Fibroblast of the aortic adventitia (primary cell): ENCODE data around the gene TEC. TPM values are rescaled to one million over a fixed set of nuclear protein-coding genes. Genes with fewer than 3 reads are reported as not detected.

ENCODE experiments used
- DNase-seq: peaks from one replicate; pipeline ENCODE4 v3.0.0-alpha.2; 2010; ENCODE audit warnings: low read depth
- H3K4me3 ChIP-seq: 2 replicates; pipeline ENCODE4 v1.5.1; 2011; ENCODE audit warnings: low read depth, mild to moderate bottlenecking, control low read depth, low read length, moderate library complexity
- total RNA-seq: library from RNA; depleted of rRNA; stranded (reverse); fragments of >200 nt; gene quantifications from 2 replicates; pipeline ENCODE4 v1.2.3, GENCODE V29; 2012; ENCODE audit warnings: low replicate concordance
- TF ChIP-seq, protein P1 (sequence below): IDR thresholded peaks from 2 replicates; pipeline ENCODE4 v1.5.1; 2011; ENCODE audit warnings: mild to moderate bottlenecking, low read length, control low read depth, inconsistent platforms; ENCODE audit not compliant: insufficient read depth

TEC gene
- total RNA-seq, 1 donor, result 0.72 TPM

DNA sequence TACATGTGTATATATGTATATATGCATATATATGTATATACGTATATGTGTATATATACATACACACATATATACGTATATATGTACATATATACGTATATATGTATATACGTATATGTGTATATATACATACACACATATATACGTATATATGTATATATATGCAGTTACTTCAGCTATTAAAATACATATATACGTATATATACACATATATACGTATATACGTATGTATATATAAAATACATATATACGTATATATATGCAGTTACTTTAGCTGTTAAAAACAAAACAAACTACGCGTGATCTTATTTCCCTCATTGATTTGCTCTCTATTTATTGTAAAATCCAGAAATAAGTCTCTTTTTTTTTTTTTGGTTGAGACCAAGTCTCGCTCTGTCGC, 149.5 kb downstream of the TEC start:
- H3K4me3 ChIP-seq, result no peak overlapping the region
- no peak for DNase-seq
- TF ChIP-seq, protein P1, sequence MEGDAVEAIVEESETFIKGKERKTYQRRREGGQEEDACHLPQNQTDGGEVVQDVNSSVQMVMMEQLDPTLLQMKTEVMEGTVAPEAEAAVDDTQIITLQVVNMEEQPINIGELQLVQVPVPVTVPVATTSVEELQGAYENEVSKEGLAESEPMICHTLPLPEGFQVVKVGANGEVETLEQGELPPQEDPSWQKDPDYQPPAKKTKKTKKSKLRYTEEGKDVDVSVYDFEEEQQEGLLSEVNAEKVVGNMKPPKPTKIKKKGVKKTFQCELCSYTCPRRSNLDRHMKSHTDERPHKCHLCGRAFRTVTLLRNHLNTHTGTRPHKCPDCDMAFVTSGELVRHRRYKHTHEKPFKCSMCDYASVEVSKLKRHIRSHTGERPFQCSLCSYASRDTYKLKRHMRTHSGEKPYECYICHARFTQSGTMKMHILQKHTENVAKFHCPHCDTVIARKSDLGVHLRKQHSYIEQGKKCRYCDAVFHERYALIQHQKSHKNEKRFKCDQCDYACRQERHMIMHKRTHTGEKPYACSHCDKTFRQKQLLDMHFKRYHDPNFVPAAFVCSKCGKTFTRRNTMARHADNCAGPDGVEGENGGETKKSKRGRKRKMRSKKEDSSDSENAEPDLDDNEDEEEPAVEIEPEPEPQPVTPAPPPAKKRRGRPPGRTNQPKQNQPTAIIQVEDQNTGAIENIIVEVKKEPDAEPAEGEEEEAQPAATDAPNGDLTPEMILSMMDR, result no peak

DNA sequence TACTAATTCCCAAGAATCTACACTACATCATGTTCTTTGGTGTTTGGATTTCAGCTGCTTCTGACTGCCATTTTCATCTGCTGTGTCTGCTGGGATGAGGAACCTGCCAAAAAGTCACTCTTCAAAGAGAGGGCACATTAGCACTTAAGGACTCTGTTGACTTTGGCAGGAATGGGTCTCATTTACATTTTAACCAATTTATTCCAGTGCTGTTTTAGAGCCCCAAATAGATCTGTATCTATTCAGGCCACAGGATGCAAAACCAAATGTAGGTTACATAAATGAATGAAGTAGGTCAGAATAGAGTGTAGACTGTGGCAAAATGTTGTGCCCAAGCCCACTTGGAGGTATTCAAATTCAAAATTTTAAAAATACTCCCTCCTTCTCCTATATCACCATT, 150.0 kb downstream of the TEC start:
- TF ChIP-seq, protein P1, result no peak
- DNase-seq, result no peak
- H3K4me3 ChIP-seq, result no peak overlapping the region

DNA sequence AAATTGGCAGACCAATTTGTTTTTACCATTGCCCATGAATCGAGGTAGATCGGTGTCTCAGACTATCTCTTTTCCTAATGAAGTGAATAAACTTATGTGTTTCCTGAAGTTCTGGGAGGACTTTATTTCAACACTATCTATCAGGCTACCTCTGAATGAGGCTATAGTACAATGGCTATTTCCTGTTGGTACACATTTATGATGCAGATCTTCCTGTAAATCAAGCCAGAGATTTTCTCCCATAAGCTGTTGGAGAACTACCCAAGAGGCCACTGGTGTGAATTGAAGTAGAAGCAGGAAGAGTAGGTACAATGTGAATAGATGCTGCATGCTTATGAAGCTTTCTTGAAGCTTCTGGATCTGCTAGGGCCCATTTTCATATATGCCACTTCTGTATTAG, 151.6 kb downstream of the TEC start:
- DNase-seq, result no peak
- TF ChIP-seq, protein P1, result no peak
- no peak overlapping the region for H3K4me3 ChIP-seq

DNA sequence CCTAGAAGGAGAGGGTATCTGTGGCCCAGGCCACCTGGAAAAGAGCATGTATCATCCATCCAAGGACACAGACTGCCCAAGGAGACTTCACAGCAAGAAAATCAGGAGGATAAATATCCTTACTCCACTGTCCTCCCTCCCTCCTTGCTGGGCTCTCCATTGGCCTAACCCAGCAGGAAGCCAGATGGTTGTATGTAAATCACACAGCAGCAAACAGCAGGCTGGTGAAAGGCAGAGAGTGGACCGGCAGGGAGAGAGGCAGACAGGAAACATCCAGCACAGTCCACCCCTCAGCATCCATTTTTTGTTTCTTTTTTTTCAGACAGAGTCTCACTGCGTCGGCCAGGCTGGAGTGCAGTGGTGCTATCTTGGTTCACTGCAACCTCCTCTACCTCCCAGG, 153.1 kb downstream of the TEC start:
- TF ChIP-seq, protein P1, result no peak
- no peak overlapping the region for H3K4me3 ChIP-seq
- no peak for DNase-seq

DNA sequence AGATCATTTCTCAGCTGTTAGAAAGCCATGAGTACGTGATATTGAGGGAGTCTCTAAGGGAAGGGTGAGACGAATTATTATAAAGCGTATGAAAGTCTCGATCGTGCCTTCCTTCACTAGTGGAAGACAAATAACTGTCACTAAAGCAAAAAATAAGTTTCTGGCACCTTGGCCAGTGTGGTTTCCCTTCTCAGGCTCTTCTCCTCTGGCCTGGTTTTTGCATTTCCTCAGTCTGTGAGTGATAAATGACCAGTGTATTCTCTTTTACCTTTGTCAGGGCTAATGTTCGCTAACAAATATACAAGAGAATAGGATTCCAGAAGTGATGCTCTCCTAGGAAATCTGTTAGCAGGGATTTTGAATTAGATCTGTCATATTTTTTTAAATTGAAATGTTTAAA, 155.2 kb downstream of the TEC start:
- TF ChIP-seq, protein P1, result no peak
- no peak for DNase-seq
- H3K4me3 ChIP-seq, result no peak overlapping the region

DNA sequence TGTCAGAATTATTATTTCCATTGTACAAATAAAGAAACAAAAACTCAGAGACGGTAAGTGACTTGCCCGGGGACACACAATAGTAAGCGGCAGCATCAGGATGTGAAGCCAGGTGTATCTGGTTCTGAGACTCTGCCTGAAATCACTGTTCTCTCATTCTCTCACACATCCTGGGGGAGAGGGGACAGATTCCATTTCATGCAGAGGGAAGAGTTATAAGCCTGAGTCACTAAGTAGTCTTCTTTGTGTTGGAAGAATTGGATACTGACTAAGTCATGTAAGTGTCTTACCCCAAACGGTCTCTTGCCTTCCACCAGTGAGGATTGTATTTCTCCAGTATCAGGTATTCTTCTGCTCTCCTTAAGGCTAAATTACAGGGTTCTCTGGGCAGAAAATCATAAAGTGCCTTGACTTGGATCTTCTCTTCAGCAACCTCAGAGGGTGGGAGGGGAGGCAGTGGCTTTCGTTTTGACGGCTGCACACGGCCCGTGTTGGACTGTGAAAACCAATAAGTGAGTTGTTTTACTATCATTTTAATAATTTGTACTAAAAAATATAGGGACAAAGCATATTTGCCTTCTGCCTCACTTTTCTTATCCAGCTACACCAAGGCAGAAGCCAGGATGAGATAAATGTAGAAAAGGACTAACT, 157.5 kb downstream of the TEC start:
- DNase-seq, result peak; percentile 20
- no peak overlapping the region for H3K4me3 ChIP-seq
- TF ChIP-seq, protein P1, result no peak

DNA sequence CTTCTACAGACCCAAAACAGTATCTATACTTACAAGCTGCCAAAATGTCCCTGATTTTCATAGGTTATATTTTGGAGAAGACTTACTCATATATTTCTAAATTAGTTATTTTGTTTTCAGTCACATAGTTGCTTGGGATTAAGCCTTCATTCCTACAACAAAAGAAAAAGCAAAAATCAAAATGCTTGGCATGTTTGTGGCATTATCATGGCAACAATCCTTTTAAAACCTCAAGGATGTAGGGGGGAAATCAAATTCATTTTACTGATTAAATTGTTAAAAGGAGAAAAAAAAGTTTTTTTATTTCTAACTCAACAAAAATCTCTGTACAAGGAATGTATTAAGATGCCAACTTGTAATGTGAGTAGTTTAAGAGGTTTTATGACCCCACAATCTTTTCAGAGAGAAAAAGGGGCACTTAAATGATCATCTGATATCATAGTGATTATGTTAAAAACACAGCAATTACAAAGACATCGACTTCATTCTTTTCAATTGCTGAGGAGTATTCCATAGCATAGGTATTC, 159.1 kb downstream of the TEC start:
- no peak overlapping the region for H3K4me3 ChIP-seq
- TF ChIP-seq, protein P1, result no peak
- peak; percentile 13 for DNase-seq
